Measurements from ENCODE around the gene KIAA1755.
A peak's percentile ranks its signal among the peaks of the same experiment; 100 is the strongest.
"Not testable (repeated sequence)": the region's sequence is repeated elsewhere in the genome, so short reads cannot be mapped to it uniquely, and the experiment has no call there.

KIAA1755 gene

DNA sequence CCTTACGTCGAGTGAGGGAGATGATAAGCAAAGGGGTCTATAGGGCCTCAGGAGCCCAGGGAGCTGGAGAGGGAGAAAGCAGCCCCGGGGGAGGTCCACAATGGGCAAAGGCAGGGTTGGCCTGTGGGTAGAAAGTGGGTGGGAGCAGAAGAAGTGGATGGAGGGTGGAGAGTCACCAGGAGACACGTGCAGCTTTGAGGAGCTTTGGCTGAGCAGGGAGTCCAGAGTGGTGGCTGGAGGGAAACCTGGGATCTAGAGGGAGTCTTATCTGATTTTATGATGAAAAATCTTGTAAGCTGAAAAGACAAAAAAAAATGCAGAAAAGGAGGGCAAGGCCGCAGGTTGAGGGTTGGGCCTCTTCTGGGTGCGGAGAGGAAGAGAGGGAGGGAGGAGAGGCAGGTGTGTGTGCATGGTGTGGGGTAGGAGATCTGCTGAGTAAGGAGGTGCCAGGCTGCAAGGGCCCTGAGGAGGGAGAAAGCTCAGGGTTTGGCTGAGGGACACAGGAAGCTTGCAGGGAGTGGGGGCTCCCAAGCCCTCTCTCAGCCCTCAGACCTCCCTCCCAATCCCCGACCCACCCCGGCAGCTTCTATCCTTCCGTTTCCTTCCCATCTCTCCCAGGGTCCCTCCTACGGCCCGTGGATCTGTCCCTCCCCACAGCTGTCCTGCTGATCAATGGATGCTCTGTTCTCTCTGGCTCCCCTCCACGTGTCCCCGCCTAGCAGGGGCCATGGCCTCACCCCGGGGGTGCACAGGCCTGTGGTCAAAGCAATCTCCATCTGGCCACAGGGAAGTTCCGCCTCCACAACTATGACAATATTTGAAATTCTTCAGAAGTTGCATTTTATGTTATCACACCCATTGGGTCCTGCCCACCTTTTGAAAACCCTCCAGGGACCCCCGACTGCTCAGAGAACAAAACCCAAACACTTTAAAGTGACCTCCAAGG is 26.3 kb upstream of the KIAA1755 start:
- DNase-seq: no peak

DNA sequence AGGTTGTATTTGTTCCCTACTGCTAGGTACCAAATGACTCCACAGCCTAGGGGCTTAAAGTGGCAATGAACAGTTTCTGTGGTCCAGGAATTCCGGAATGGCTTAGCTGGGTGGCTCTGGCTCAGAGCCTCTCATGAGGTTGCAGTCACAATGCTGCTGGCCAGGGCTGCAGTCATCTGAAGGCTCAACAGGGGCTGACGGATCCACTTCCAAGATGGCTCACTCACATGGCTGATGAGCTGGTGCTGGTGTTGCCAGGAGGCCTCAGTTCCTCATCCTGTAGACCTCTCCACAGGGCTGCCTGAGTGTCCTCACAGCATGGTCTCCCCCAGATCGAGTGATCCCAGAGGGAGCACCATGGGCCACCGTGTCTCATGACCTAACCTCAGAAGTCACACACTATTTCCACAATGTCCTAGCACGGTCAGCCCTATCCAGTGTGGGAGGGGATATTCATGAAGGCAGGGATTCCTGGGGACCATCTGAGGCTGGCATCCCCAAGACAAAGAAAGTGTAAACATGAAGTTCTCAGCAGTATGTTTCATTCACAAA is 24.4 kb upstream of the KIAA1755 start:
- DNase-seq: no peak

DNA sequence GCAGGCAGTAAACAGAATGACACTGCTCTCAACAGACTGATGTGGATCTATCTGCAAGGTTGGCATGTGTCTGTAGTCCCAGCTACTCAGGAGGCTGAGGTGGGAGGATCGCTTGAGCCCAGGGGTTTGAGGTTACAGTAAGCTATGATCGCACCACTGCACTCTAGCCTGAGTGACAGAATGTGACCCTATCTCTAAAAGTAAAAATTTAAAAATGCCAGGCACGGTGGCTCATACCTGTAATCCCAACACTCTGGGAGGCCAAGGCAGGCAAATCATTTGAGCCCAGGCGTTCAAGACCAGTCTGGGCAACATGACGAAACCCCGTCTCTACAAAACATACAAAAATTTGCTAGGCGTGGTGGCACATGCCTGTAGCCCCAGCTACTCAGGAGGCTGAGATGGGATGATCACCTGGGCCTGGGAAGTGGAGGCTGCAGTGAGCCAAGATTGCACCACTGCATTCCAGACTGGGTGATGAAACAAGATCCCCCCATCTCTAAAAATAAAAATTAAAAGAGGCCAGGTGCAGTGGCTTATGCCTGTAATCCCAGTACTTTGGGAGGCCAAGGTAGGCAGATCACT is 23.6 kb upstream of the KIAA1755 start:
- not testable (repeated sequence) for DNase-seq

DNA sequence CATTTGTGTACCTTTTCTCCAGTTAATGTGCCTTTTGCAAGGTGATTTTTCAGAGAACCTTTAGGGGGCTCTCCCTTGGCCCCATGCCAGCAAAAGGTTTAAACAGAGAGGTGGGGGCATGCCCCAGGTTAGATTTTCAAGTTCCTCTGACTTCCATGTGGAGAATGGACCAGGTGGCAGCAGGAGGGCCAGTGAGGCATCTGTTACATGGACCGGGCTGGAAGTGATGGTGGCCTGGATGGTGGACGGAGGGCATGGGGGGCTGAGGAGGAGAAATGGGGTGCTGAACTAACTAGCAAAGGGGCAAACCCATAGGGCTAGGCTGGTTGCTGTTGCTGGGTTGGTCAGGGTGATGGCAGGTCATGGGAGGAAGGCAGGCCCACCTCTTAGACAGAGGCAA is 22.7 kb upstream of the KIAA1755 start:
- no peak for DNase-seq

DNA sequence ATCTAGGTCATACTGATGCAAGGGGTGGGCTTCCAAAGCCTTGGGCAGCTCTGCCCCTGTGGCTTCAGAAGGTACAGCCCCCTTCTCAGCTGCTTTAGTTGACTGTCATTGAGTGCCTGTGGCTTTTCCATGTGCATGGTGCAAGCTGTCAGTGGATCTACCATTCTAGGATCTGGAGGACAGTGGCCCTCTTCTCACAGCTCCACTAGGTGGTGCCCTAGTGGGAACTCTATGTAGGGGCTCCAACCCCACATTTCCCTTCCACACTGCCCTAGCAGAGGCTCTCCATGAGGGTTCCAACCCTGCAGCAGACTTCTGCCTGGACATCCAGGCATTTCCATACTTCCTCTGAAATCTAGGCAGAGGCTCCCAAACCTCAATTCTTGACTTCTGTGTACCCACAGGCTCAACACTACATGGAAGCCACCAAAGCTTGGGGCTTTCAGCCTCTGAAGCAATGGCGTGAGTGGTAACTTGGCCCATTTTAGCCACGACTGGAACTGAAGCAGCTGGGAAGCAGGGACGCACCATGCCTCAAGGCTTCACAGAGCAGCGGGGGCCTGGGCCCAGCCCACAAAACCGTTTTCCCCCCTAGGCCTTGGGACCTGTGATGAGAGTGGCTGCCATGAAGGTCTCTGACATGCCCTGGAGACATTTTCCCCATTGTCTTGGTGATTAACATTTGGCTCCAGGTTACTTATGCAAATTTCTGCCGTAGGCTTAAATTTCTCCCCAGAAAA is 20.8 kb upstream of the KIAA1755 start:
- DNase-seq: not testable (repeated sequence)

DNA sequence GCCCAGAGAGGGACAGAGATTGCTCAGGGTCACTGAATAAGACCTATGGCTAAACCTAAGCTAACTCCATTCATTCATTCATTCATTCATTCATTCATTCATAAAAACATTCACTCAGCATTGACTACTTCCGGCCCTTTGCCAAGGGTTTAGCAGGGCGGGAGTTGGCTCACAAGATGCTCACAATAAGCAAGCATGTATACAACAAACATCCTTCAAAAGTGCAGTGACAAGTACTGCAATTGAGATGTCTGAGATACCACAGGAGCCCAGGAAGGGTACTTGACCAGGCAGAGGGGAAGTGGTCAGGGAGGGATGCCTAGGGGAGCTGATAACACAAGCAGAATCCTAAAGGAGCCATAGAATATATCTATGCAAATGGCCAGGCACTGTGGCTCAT is 18.2 kb upstream of the KIAA1755 start:
- DNase-seq: no peak

DNA sequence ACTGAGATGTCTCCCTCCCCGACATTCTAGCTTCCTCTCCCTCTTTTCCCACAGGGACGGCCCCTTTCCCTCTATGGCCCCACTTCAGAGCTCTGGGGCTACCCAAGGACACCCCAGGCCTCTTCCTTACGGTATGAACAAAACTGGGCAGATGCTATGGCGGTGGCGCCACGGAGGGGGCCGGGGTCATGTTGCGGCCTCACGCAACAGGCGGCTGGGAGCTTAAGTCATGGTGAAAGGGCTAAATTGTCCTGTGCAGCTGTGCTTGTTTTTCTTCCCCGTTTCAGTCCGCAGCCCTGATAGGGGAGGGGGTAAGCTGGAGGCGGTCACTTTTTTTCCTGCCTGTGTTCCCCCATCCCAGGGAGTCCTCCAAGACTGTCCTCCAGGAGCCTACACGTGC is 17.6 kb upstream of the KIAA1755 start:
- DNase-seq: no peak

DNA sequence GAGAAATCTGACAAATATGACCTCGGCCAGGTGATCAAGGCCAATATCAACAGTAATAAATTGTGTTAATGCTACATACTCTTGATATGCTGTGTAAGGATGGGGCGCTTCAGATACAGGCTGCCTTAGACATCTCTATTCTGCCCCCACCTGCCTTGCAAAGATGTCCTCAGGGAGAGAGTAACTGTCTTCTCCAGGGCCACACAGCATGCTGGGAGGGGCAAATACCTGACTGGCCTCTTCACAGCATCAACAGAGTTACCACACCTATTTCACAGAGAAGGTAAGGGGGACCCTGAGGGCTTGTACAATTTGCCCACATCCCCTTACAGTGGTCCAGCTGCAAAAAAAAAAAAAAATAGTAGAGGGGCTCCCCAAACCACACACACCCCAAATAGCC is 17.2 kb upstream of the KIAA1755 start:
- DNase-seq: no peak

DNA sequence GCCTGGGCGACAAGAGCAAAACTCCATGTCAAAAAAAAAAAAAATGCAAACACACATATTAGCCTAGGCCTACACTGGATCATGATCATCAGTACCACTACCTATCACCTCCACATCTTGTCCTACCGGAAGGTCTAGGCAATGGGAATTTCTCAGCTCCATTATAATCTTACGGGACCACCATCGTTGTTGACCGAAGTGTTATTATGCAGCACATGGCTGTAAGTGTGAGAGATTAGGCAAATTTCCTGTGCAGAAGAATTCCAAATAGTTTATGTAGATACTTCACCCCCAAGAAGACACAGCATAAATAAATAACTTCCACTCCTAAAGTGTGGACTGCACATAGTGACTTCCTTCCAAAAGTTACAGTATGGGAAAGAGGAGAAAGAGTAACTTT is 16.8 kb upstream of the KIAA1755 start:
- DNase-seq: no peak

DNA sequence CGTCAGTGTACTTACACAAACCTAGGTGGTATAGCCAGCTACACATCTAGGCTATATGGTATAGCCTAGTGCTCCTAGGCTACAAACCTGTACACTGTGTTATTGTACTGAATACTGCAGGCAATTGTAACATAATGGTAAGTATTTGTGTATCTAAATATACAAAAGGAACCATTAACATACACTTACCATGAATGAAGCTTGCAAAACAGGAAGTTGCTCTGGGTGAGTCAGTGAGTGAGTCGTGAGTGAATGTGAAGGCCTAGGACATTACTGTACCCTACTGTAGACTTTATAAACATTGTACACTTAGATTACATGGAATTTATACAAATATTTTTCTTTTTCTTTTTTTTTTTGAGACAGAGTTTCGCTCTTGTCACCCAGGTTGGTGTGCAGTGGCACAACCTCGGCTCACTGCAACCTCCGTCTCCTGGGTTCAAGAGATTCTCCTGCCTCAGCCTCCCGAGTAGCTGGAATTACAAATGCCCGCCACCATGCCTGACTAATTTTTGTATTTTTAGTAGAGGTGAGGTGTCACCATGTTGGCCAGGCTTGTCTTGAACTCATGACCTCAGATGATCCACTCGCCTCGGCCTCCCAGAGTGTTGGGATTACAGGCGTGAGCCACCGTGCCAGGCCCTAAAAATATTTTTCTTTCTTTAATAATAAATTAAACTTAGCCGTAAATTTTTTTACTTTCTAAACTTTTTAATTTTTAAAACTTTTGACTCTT is 15.4 kb upstream of the KIAA1755 start:
- DNase-seq: peak in 1 of 2 donors; percentile 35

DNA sequence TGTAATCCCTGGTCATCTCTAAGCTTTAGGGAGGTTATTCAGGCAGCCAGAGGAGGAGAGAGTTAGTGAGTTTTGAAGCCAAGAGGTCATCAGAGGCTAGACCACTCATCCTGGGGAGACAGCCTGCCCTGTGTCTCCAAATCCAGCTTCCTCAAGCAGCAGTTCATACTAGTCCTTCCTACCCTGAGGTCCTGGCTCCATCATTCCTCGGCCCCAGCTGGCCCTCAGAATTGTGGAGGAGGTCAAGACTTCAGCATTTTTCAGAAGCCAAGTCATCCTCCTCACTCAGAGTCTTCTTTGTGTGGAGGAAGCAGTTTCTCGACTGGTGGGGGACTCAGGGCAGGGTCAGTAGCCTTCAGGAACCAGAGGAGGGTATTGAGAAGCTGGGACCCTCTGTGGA is 12.4 kb upstream of the KIAA1755 start:
- no peak for DNase-seq

DNA sequence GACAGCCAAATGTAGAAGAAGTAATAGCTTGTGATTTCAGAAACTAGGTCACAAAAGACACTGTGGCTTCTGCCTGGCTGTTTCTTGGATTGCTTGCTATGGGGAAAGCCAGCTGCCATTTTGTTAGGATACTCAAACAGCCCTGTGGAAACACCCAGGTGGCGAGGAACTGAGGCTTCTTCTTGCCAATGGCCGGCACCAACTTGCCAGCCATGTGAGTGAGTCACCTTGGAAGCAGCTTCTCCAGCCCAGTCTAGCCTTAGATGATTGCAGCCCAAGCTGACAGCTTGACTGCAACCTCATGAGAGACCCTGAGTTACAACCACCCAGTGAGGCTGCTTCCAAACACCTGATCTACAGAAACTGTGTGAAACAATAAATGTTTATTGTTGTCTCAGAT is 11.9 kb upstream of the KIAA1755 start:
- DNase-seq: no peak

DNA sequence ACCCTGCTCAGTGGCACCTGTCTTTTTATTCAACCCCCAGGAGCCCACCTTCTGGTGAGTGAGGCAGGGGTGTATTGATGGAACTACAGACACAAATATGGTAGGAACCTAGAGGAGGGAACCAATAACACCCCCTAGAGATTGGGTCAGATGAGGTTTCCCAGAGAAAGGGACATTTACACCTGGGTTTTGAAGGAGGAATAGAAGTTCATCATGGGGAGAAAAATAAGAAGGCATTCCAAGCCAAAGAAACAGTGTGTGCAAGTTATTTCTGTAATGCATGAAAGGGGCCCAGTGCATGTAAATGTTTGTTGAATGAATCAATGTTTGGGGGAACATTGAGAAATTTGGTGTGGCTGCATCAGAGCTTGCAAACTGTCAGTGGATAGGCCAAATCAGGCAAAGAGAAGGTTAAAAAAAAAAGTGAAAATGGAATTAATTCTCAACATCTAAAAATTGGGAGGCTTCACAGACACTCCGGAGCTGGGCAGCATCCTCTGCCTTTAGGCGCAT is 11.1 kb upstream of the KIAA1755 start:
- no peak for DNase-seq

DNA sequence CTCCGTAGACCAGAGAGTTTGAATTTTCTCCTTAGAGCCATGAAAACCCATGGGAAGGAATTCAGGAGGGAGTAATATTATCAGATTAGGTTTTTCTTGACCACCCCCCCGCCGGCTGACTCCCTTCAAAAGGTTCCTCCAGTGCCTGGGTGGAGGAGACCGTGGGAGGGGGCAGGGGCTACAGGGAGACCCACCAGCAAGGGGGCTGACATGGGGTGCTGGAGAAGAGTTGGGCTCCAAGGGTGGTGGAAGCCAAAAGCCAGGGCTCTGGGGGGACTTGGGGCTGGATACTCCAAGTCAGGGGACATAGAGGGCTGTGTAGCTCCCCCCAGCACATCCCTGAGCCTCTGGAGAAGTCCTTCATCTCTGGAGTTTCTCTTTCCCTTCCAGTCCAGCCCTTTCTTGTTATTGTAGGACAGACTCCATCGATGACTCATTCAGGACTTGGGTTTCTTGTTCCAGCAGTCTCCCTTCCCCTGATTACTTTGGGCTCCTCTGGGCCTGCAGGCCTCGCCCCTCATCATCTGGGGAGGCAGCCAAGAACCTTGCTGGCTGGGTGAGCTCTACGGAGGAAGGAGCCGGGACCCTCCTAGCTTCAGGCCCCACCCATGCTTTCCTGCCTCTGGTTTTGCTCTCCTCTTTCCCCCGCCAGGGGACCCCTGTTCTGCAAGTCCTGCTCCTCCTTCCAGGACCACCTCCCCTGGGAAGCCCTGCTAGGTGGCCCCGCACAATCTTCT is 10.5 kb upstream of the KIAA1755 start:
- peak in 1 of 2 donors; percentile 9 for DNase-seq

DNA sequence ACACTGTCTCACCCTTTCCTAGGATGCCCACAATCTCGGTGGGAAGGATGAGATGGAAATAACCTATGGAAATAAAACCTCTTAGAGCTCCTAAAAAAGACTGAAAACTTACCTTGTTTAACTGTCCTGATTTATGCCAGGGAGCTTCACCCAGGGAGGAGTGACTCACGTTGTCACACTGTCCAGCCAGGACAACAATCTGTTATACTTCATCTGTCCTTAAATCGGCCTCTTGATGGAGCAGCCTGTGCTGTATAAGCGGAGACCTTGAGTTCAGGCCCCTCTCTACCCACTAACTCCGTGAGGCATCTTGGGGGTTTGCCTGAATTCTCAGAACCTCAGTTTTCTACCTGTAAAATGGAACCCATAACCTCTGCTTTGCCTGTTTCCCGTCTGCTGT is 9.2 kb upstream of the KIAA1755 start:
- no peak for DNase-seq

DNA sequence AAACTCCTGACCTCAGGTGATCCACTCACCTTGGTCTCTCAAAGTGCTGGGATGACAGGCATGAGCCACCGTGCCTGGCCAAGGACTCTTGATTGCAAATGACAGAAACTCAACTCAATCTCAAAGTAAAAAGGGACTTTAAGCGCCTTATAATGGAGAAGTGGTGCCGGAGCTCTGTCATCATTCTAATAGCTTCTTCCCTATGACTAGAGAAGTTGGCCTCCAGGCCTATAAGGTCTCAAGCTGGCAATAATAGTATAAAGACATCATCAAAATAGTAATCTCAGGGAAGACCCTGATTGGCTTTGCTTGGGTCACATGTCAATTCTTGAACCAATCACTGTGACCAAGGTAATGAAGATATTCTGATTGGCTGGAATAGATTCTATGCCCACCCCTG is 8.5 kb upstream of the KIAA1755 start:
- DNase-seq: no peak

DNA sequence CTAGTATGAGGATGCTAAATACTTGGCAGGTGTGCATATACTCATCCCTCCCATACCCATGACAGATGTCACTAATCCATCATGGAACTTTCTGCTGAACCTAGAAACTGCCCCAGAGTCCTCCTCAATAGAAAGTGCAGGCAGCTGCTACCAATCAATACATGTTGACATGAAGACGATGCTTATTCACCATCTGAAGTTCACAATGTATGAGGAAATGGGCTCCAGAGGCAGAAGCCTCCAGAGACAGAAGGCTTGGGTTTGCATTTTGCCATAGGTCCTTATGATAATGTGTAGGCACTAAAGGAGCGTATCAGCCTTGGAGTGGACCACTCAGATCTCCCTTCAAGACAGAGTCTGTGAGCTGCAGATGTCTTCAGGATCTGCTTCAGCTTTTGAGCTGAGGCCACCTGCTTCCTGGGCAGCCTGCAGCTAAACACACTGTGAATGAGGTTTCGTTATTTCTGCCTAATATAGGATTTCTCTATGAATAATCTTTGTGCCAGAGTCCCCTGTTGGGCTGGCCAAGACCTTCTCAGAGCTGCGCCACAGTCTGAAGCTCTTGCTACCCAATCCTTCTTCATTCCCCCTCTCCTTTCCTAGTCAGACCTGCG is 7.5 kb upstream of the KIAA1755 start:
- no peak for DNase-seq

DNA sequence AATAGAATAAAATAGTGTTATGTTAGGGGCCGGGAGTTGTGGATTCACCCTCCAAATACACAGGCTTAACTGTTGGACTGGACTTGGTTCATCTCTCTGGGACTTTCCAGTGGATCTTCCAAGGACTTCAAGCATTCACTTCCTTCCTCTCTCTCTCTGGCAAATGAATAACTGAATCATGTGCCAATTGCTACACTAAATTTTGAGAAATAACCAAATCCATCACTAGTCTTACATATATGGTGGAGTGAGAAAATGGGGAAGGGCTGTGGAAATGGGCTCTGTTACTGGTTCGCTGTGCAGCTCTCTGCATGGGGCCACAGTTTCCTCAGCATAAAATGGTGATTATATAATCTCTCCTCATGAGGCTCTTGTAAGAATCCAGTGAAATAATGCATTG is 6.8 kb upstream of the KIAA1755 start:
- DNase-seq: no peak

DNA sequence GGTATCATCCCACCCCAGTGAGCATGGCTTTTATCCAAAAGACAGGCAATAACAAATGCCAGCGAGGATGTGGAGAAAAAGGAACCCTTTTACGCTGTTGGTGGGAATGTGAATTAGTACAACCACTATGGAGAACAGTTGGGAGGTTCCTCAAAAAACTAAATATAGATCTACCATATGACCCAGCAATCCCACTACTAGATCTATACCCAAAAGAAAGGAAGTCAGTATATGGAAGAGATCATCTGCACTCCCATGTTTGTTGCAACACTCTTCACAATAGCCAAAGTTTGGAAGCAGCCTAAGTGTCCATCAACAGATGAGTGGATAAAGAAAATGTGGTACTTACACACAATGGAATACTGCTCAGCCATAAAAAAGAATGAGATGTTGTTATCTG is 5.9 kb upstream of the KIAA1755 start:
- DNase-seq: no peak

DNA sequence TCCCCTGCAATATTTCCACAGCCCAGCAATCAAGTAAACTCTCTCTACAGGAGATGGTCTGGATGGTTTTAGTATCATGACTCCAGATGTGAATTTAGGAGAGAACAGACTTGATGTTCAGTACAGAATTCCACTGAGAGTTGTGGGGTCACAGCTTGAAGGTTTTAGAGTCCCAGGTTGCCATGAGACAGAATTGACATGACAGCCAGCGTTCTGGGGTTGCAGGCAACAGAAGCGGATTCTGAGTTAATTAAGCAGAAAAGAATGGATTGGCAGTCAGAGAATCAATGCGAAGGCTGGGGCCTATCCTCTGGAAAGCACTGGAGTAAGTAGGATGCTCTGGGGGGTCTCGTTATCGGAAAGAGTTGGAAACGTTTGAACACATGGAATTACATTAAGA is 2.4 kb upstream of the KIAA1755 start:
- no peak for DNase-seq

DNA sequence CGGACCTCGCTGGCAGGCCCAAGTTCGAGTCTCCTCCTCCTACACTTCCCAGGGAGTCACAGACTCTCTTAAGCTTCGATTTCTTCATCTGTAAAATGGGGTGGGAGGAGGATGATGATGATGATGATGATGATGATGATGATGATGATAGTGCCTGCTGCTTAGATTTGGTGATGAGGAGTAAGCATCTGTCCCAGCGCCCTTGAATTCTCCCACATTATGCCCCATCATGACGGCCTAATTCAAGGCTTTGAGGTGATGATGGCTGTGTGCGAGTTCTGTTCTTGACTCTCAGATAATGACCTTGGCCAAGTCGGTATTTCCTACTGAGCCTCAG is 487 bp upstream of the KIAA1755 start:
- DNase-seq: no peak

DNA sequence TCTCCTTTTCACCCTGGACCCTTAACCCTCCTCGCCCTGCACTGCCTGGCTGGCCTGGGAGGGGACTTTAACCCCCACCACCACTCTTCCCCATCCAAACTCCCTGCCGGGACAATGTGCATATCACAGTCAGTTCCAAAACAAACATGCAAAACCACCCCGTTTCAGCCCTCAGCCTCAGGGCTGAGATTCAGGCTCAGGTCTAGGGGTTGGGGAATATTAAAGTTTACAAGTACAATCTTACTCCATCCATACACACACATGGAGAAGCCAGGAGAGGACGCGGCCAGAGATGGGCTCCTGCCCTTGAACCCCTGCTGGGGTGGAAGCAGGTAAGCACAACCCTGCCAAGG is 534 bp downstream of the KIAA1755 start:
- no peak for DNase-seq
